SK-N-SH (cell line): ENCODE data around the gene BCL6. TPM values are rescaled to one million over a fixed set of nuclear protein-coding genes. Genes with fewer than 3 reads are reported as not detected.

Experiments used
- CTCF ChIA-PET: fragments of 300-600, 350-600 bp; formaldehyde crosslinking; extraction: SDS; loops from one replicate; lab custom pipeline; 2021; lab: Yijun Ruan, JAX
- POLR2A ChIA-PET: fragments of 350-600 bp; sonication (Branson Sonifier 250); formaldehyde crosslinking; extraction: SDS; loops from one replicate; lab custom pipeline; 2020; ENCODE audit warnings: antibody characterized with exemption, inconsistent platforms; lab: Yijun Ruan, JAX
- DNase-seq: peaks from one replicate; pipeline ENCODE4 v3.0.0; 2012
- H2AFZ ChIP-seq: fragments of 200-600 bp; sonication (generic); 2 replicates; pipeline ENCODE4 v1.8.1; 2016; ENCODE audit warnings: antibody characterized with exemption, mild to moderate bottlenecking, low read depth
- H3F3A ChIP-seq: fragments of 200-600 bp; sonication (generic); replicated peaks from 2 replicates; pipeline ENCODE3; 2016; ENCODE audit warnings: antibody characterized with exemption, mild to moderate bottlenecking; ENCODE audit not compliant: insufficient read depth
- H3K27ac ChIP-seq, 2 experiments: fragments of 200-500 bp in 1 of 2; fragments of 200-600 bp in 1 of 2; sonication (Bioruptor generic) in 1 of 2; sonication (generic), shearing (Covaris generic) in 1 of 2; 2 replicates each; pipeline versions ENCODE4 v1.5.1 to v1.6.1; 2014 to 2016; ENCODE audit warnings: low read depth in 2 of 2, inconsistent platforms in 1 of 2, low read length in 1 of 2, mild to moderate bottlenecking in 1 of 2, mixed read lengths in 1 of 2
- H3K27me3 ChIP-seq: fragments of 200-600 bp; sonication (generic), shearing (Covaris generic); 2 replicates; pipeline ENCODE4 v1.6.1; 2016; ENCODE audit warnings: mixed run types; ENCODE audit not compliant: insufficient read depth
- H3K36me3 ChIP-seq, 2 experiments: fragments of 200-500 bp in 1 of 2; fragments of 200-600 bp in 1 of 2; sonication (Bioruptor generic) in 1 of 2; sonication (generic) in 1 of 2; replicated peaks in 1 of 2; 2 replicates each; pipeline versions ENCODE3 to v1.5.1; 2014 to 2016; ENCODE audit warnings: low read length in 1 of 2, mild to moderate bottlenecking in 1 of 2; ENCODE audit not compliant: insufficient read depth in 2 of 2, control insufficient read depth in 1 of 2
- H3K4me1 ChIP-seq, 2 experiments: fragments of 200-500 bp in 1 of 2; fragments of 200-600 bp in 1 of 2; sonication (Bioruptor generic) in 1 of 2; sonication (generic), shearing (Covaris generic) in 1 of 2; 2 replicates each; pipeline versions ENCODE4 v1.5.1 to v1.6.1; 2014 to 2016; ENCODE audit warnings: low read depth in 1 of 2, low read length in 1 of 2, mixed run types in 1 of 2; ENCODE audit not compliant: insufficient read depth in 2 of 2, control insufficient read depth in 1 of 2
- H3K4me2 ChIP-seq: fragments of 200-600 bp; sonication (generic), shearing (Covaris generic); 2 replicates; pipeline ENCODE4 v1.6.1; 2017; ENCODE audit warnings: mixed run types
- H3K4me3 ChIP-seq, 2 experiments: fragments of 200-500 bp in 1 of 2; fragments of 200-600 bp in 1 of 2; sonication (Bioruptor generic) in 1 of 2; sonication (generic), shearing (Covaris generic) in 1 of 2; 2 replicates each; pipeline versions ENCODE4 v1.5.1 to v1.8.1; 2014 to 2016; ENCODE audit warnings: low read depth in 2 of 2, inconsistent platforms in 1 of 2, low read length in 1 of 2, mild to moderate bottlenecking in 1 of 2, mixed read lengths in 1 of 2, moderate library complexity in 1 of 2
- H3K79me2 ChIP-seq: fragments of 200-600 bp; sonication (generic); 2 replicates; pipeline ENCODE4 v1.8.1; 2017; ENCODE audit warnings: mild to moderate bottlenecking; ENCODE audit not compliant: insufficient read depth
- H3K9ac ChIP-seq: fragments of 200-600 bp; sonication (generic); 2 replicates; pipeline ENCODE4 v1.6.1; 2017; ENCODE audit warnings: mixed run types
- H3K9me2 ChIP-seq: fragments of 200-600 bp; sonication (generic); 2 replicates; pipeline ENCODE4 v1.6.1; 2017; ENCODE audit warnings: mixed run types
- H3K9me3 ChIP-seq: fragments of 200-600 bp; sonication (generic); 2 replicates; pipeline ENCODE4 v1.6.1; 2017; ENCODE audit warnings: mixed run types, mild to moderate bottlenecking, moderate library complexity
- H4K20me1 ChIP-seq: fragments of 200-600 bp; sonication (generic); 2 replicates; pipeline ENCODE4 v1.6.1; 2017; ENCODE audit warnings: mild to moderate bottlenecking, mixed run types; ENCODE audit not compliant: insufficient read depth
- CHD2 ChIP-seq: fragments of 150-350 bp; IDR thresholded peaks from 2 replicates; pipeline ENCODE4 v1.6.1; 2018; ENCODE audit warnings: low read length; ENCODE audit not compliant: partially characterized antibody
- FOSL2 ChIP-seq: IDR thresholded peaks from 2 replicates; pipeline ENCODE4 v1.4.0; 2012; ENCODE audit warnings: low read depth, mild to moderate bottlenecking, moderate library complexity, borderline replicate concordance
- FOXM1 ChIP-seq: IDR thresholded peaks from 2 replicates; pipeline ENCODE4 v1.4.0; 2012; ENCODE audit warnings: low read depth, mild to moderate bottlenecking
- JUND ChIP-seq: IDR thresholded peaks from 2 replicates; pipeline ENCODE4 v1.4.0; 2012
- MEF2A ChIP-seq: IDR thresholded peaks from 2 replicates; pipeline ENCODE4 v1.4.0; 2012; ENCODE audit warnings: low read depth, borderline replicate concordance
- NFIC ChIP-seq: IDR thresholded peaks from 2 replicates; pipeline ENCODE4 v1.4.0; 2012; ENCODE audit warnings: borderline replicate concordance
- NRF1 ChIP-seq: IDR thresholded peaks from 2 replicates; pipeline ENCODE4 v1.6.1; 2012; ENCODE audit warnings: low read depth, mild to moderate bottlenecking, low read length
- RAD21 ChIP-seq: IDR thresholded peaks from 2 replicates; pipeline ENCODE4 v1.6.1; 2012; ENCODE audit warnings: mild to moderate bottlenecking, low read length
- RCOR1 ChIP-seq: fragments of 150-350 bp; IDR thresholded peaks from 2 replicates; pipeline ENCODE4 v1.6.1; 2017; ENCODE audit warnings: antibody characterized with exemption, low read length
- SMC3 ChIP-seq: IDR thresholded peaks from 2 replicates; pipeline ENCODE4 v1.6.1; 2012; ENCODE audit warnings: low read depth, low read length, improper control_type of control experiment
- TEAD4 ChIP-seq: IDR thresholded peaks from 2 replicates; pipeline ENCODE4 v1.4.0; 2012; ENCODE audit warnings: mild to moderate bottlenecking, borderline replicate concordance; ENCODE audit not compliant: insufficient read depth
- WGBS: methylation state at CpG from one replicate; pipeline ENCODE4 v1.1.6; 2017; ENCODE audit warnings: low lambda C conversion rate; 5-methylcytosine and 5-hydroxymethylcytosine counted together
- polyA plus RNA-seq, 3 experiments: library from polyadenylated mRNA; depleted of rRNA; stranded (reverse); fragments of >200 nt; gene quantifications; 2 replicates each; pipeline ENCODE4 v1.2.3, GENCODE V29; 2012
- TF ChIP-seq, protein P1 (sequence below): fragments of 150-350 bp; IDR thresholded peaks from 2 replicates; pipeline ENCODE4 v1.6.1; 2017; ENCODE audit warnings: antibody characterized with exemption, low read length, low read depth, borderline replicate concordance
- TF ChIP-seq, protein P2 (sequence below): fragments of 200-600 bp; sonication (generic); IDR thresholded peaks from 2 replicates; pipeline ENCODE4 v1.6.1; 2017; ENCODE audit warnings: antibody characterized with exemption, mild to moderate bottlenecking, moderate library complexity

The BCL6 gene
- polyA plus RNA-seq, 1 of the 3 experiments (the other 2 are of a cell fraction), result 13.8 TPM

DNA sequence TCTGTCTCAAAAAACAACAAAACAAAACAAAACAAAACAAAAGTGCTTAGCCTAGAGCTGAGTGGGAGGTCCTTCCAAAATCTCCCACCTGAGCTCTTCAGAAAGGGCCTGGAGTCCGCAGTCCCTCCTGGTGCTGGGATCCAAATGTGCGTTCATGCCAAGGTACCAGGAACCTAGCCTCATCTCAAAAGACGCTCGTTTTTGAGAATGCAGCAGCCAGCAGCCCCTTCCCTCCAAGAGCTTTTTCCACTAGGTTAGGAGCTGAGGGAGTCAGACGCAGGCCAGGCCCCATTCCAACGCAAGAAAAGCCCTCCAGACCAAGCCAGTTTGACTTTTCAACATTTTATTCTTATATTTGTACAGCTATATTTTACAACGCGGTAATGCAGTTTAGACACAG lies 24.2 kb downstream of the BCL6 start:
- CTCF ChIA-PET, result interaction anchor here (1.1 to 7.6 kb wide), 3 partner anchors 19 to 402 kb away, joined by 3 to 53 read pairs (median 11); partner anchors contain the start of gene BCL6
- H3K4me3 ChIP-seq, result no peak overlapping the region

DNA sequence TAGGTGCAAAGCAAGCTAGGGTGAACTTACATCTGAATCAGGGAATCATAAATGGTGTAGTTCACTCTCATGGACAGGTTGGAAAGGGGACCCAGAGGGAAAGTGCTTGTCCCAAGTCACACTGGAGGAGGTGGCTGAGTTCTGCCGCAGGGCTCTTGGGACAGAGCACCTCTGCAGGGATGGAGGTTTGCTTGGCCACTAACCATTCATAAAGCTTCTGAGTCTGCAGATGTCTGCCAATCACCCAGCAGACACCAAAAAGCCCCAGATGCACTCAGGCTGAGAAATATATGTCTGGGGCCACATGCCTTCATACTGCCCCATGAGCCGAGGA lies 25.0 kb downstream of the BCL6 start:
- Histone ChIP-seq H3K4me3 (no peak overlapping the region), H4K20me1 (no peaks in the 10 kb centered on the region), H3K9me2 (no peaks in the 10 kb centered on the region), H3K9me3 (no peaks in the 10 kb centered on the region), H3K9ac (no peak overlapping the region), H3K4me2 (no peak overlapping the region), H3K27me3 (no peaks in the 10 kb centered on the region), H3K79me2 (no peaks in the 10 kb centered on the region), H2AFZ (no peak overlapping the region), H3K27ac (no peak overlapping the region), H3K4me1 (no peaks in the 10 kb centered on the region; a peak in 1 of 4 replicates), H3K36me3 (peaks cover 31 to 35% of the 10 kb centered on the region in 2 experiments), H3F3A (no peaks in the 10 kb centered on the region)
- ChIA-PET CTCF (interaction anchor here (1.1 to 7.6 kb wide), 3 partner anchors 20 to 1428 kb away, joined by 3 to 53 read pairs (median 11); no protein-coding TSS in a partner anchor), POLR2A (no interaction called here)
- WGBS, result 100% methylated on average over 2 of the region's 2 CpGs
- TF ChIP-seq FOXM1 (no peak), NRF1 (no peak)
- TF ChIP-seq, protein P1, sequence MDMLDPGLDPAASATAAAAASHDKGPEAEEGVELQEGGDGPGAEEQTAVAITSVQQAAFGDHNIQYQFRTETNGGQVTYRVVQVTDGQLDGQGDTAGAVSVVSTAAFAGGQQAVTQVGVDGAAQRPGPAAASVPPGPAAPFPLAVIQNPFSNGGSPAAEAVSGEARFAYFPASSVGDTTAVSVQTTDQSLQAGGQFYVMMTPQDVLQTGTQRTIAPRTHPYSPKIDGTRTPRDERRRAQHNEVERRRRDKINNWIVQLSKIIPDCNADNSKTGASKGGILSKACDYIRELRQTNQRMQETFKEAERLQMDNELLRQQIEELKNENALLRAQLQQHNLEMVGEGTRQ, result no peak
- DNase-seq, result no peak

More for the DNA sequence above, 24.2 kb downstream of the BCL6 start:
- H3K27ac ChIP-seq, result no peak overlapping the region
- DNase-seq, result no peak
- WGBS, result 81% methylated on average over 8 of the region's 8 CpGs
- no peaks in the 10 kb centered on the region for H3K9me2 ChIP-seq
- H3F3A ChIP-seq, result no peaks in the 10 kb centered on the region
- no peaks in the 10 kb centered on the region for H3K9me3 ChIP-seq
- H3K4me1 ChIP-seq, result no peaks in the 10 kb centered on the region; a peak in 1 of 4 replicates
- no peak for TF ChIP-seq RCOR1
- no peak for TF ChIP-seq TEAD4
- POLR2A ChIA-PET, result no interaction called here
- no peaks in the 10 kb centered on the region for H3K79me2 ChIP-seq
- peaks cover 38 to 42% of the 10 kb centered on the region in 2 experiments for H3K36me3 ChIP-seq
- no peak overlapping the region for H3K4me2 ChIP-seq
- no peak overlapping the region for H3K9ac ChIP-seq
- no peak overlapping the region for H2AFZ ChIP-seq
- no peaks in the 10 kb centered on the region for H3K27me3 ChIP-seq
- H4K20me1 ChIP-seq, result no peaks in the 10 kb centered on the region

DNA sequence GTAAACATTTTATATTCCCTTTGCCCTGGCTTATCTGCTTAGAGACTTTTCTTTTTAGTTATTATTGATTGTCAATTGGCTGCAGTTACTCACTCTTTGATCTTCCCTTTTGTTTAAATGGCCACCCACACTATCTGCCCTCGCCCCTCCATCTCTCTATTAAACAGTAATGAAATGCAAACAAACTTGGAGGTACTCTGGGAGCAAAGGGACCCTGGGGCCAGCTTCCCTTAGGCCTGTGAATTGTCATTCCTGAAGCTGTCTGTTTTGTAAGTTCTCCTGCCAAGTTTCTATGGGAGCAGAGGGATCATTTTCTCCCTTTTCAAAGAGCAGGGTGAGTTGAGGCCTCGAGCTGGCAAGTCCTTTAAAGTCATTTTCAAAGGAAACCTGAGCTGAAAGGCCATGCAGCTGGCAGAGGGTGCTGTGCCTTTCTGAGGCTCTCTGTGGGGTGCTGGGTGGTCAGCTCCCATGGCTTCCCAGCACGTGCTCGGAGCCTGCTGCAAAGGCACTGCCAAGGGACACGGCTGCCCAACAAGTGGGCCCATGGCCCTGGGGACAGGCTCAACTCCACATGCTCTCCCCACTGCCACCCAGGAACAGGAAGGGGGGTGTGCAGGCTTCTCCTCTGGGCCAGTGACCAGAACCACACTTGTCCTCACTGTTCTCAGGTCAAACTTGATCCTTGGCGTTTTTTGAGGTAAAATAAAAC lies 25.5 kb downstream of the BCL6 start:
- H3F3A ChIP-seq, result no peaks in the 10 kb centered on the region
- DNase-seq, result no peak
- H3K4me1 ChIP-seq, result no peaks in the 10 kb centered on the region; a peak in 1 of 4 replicates
- no peak overlapping the region for H3K4me3 ChIP-seq
- H3K36me3 ChIP-seq, result peaks cover 30 to 31% of the 10 kb centered on the region in 2 experiments
- CTCF ChIA-PET, result interaction anchor here (1.1 to 7.6 kb wide), 4 partner anchors 20 to 1429 kb away, joined by 3 to 53 read pairs (median 8); no protein-coding TSS in a partner anchor
- TF ChIP-seq FOSL2 (no peak), NFIC (no peak), RAD21 (no peak), NRF1 (no peak), CHD2 (no peak), MEF2A (no peak), JUND (no peak), SMC3 (no peak)
- TF ChIP-seq, protein P2, sequence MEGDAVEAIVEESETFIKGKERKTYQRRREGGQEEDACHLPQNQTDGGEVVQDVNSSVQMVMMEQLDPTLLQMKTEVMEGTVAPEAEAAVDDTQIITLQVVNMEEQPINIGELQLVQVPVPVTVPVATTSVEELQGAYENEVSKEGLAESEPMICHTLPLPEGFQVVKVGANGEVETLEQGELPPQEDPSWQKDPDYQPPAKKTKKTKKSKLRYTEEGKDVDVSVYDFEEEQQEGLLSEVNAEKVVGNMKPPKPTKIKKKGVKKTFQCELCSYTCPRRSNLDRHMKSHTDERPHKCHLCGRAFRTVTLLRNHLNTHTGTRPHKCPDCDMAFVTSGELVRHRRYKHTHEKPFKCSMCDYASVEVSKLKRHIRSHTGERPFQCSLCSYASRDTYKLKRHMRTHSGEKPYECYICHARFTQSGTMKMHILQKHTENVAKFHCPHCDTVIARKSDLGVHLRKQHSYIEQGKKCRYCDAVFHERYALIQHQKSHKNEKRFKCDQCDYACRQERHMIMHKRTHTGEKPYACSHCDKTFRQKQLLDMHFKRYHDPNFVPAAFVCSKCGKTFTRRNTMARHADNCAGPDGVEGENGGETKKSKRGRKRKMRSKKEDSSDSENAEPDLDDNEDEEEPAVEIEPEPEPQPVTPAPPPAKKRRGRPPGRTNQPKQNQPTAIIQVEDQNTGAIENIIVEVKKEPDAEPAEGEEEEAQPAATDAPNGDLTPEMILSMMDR, result no peak
- TF ChIP-seq, protein P1, result no peak
- no peak overlapping the region for H3K4me2 ChIP-seq
- no peaks in the 10 kb centered on the region for H4K20me1 ChIP-seq
- no peaks in the 10 kb centered on the region for H3K9me3 ChIP-seq
- POLR2A ChIA-PET, result no interaction called here
- H2AFZ ChIP-seq, result no peak overlapping the region
- no peaks in the 10 kb centered on the region for H3K27me3 ChIP-seq
- H3K9ac ChIP-seq, result no peak overlapping the region
- 60% methylated on average over 6 of the region's 6 CpGs for WGBS
- no peak overlapping the region for H3K27ac ChIP-seq
- H3K9me2 ChIP-seq, result no peaks in the 10 kb centered on the region
- no peaks in the 10 kb centered on the region for H3K79me2 ChIP-seq
